NCI-H128 (cell line): ENCODE measurements around the gene KCNS1.
"Not testable (repeated sequence)": the region's sequence is repeated elsewhere in the genome, so short reads cannot be mapped to it uniquely, and the experiment has no call there.

Source experiments
- DNase-seq: peaks from one replicate; lab custom pipeline; 2025; ENCODE audit not compliant: unreplicated experiment; lab: John Stamatoyannopoulos, UW

Gene KCNS1, protein sequence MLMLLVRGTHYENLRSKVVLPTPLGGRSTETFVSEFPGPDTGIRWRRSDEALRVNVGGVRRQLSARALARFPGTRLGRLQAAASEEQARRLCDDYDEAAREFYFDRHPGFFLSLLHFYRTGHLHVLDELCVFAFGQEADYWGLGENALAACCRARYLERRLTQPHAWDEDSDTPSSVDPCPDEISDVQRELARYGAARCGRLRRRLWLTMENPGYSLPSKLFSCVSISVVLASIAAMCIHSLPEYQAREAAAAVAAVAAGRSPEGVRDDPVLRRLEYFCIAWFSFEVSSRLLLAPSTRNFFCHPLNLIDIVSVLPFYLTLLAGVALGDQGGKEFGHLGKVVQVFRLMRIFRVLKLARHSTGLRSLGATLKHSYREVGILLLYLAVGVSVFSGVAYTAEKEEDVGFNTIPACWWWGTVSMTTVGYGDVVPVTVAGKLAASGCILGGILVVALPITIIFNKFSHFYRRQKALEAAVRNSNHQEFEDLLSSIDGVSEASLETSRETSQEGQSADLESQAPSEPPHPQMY

GRCh38 chr20:45100563-45101245 is at the start of gene KCNS1:
Gene KCNS1 (minus strand): TSS chr20:45101127. CDS start chr20:45099236, 1,891 bp downstream.
- DNase-seq = no peak

DNA sequence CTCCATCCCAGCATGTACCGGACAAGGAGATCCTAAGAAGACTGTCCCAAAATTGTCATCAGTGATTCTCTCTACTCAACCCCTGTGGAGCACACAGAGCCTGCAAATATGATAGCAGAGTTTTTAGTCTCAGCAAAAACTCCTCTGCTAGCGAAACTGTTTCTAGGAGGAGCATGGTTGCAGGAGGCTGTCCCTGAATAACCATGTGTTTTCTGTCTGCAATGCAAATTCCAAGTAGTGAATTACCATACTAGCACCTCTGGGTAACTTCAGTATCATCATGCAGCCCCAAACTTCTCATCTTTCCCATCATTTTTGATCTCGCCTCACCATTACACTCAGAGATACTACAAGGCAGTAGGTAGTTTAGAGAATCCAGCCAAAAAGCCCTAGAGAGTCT is 48.1 kb upstream of the KCNS1 start:
- DNase-seq = no peak

DNA sequence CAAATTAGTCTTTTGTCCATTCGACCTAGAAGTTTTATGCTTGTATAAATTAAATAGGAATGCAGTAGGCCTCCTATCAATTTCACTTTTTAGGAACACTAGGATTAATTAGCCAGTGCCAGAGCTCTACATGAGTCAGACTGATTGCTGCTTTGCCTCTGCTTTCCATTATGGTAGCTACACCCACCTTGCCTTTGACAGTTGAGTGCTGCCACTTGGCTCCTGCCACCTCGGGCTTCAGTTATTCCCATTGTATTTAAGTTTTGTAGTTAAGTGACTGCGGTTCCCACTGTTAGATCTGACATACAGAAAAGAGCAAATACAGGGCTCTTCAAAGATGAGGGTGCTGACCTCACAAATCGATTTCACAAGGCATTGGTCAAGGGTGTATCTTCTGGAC is 39.9 kb upstream of the KCNS1 start:
- no peak for DNase-seq

GRCh38 chr20:45139733-45140375 is 38.9 kb upstream of the KCNS1 start:
- not testable (repeated sequence) for DNase-seq

GRCh38 chr20:45138561-45139300 is 37.8 kb upstream of the KCNS1 start:
- no peak for DNase-seq

DNA sequence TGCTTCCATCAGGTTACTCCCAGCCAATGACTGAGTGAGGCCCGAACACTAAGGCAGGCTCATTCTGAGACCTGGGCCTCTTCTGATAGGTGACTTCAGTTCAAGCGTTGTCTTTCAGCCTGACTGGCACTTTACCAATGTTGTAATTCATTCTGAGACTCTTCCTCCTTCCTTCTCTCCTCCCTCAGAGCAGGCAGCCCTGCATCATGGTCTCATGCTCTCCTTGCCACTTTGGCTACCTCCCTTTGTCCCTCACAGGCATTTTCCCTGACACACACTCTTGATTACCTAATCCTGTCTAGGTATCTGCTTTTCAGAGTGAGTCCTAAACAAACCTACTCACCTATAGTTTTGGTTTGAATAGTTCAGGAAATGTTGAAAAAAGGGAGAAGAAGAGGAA is 36.0 kb upstream of the KCNS1 start:
- no peak for DNase-seq

GRCh38 chr20:45128099-45128498 is 27.2 kb upstream of the KCNS1 start:
- no peak for DNase-seq

DNA sequence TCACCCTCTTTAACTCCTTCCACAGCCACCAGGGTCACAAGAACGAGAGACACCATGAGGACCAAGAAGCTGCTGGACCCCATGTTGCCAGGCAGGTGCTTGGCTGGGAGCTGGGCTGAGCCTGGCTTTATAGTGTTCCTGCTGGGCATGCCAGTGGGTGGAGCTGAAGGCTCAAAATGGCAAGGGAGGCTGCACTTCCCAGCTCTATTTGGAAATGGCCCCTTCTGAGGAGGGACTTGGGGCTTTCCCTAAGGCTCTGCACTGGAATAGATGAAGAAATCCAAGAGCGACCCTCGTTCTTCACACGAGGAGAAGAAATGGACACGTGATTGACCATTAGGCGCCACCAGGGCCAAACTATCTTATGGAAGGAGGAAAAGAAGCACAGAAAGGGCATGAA is 23.4 kb upstream of the KCNS1 start, which contains the start of gene WFDC12:
WFDC12 (minus strand) TSS at position 101 of the 400 bp plus-strand sequence; CDS start at position 83, 18 bp downstream.
- DNase-seq = no peak

- no peak for DNase-seq
Observed at GRCh38 chr20:45121388-45121787, 20.5 kb upstream of the KCNS1 start.

DNA sequence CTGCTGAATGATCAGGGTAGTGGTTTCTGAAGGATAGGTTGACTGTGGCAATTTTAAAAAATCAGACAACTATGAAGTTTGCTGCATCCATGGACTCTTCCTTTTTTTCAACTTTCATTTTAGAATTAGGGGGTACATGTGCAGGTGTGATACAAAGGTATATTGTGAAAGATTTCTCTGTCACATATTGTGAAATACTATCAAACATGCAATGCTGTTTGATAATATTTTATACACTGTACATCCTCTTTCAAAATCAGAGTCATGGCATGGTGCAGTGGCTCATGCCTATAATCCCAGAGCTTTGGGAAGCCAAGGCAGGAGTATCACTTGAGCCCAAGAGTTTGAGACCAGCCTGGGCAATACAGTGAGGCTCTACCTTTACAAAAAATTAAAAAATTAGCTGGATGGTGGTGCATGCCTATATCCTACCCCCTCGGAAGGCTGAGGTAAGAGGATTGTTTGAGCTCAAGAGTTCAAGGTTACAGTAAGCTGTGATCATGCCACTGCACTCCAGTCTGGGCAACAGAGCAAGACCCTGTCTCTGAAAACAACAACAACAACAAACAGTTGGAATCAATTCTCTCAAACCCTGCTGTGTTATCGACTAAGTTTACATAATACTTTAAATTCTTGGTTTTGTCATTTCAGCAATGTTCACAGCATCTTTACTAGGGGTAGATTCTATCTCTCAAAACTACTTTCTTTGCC is 18.8 kb upstream of the KCNS1 start:
- no peak for DNase-seq

DNA sequence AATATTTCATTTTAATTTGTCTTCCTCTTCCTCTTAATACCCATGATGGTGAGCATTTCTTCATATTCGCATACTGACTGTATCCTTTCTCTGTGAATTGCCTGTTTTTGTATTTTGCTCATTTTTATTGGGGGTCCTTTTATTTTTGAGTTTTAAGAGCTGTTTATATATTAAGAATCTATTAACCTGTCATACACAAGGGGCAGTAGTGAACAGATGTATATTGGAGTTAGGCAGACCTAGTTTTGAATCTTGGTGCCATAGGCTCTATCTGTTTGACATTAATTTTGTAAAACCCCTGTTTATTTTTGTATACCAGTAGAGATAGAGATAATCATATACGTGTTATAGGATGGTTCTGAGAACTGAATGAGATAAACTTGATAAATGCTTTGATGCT is 17.1 kb upstream of the KCNS1 start:
- DNase-seq = no peak

GRCh38 chr20:45117581-45117980 is 16.7 kb upstream of the KCNS1 start:
- no peak for DNase-seq

- no peak for DNase-seq
Observed at GRCh38 chr20:45115829-45116228, 14.9 kb upstream of the KCNS1 start.

DNA sequence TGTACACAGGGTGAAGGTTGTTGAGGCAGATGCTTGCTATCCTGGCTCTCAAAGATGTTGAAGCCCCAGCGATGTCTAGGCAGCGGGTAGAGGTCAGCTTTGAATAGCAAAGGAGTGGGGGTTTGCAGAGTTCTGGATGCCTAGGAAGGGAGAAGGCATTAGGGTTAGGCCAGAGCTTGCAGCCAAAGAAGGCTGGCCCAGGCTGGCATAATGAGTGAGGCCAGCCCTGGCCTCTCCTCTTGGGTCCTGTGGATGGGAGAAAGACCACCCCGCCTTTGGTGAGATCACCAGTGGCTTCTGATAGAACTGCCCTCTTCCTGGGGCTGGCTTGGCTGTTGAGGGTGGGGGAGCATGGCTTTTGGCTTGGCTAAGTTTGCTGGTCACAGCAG is 14.5 kb upstream of the KCNS1 start:
- no peak for DNase-seq

- DNase-seq = no peak
Observed at GRCh38 chr20:45114465-45115385, 13.8 kb upstream of the KCNS1 start, which contains the start of gene WFDC5. Gene WFDC5 (minus strand): TSS chr20:45115174. CDS start chr20:45115083, 91 bp downstream.

GRCh38 chr20:45113865-45114264 is 12.9 kb upstream of the KCNS1 start:
- no peak for DNase-seq

DNA sequence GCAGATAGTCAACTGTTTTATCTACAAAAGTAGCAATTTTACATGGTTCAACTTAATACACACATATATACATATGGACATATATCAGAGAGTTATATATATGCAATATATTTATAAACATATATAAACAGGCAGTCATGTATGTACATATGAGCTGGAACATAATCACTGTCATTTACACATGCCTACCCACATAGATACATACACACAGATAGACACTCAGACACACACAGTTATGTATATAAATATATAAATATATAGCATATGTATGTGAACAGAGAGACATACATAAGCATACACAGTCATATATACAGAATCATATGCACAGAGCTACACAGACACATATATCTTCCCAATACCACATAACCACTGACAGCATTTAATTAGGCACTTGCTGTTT is 11.8 kb upstream of the KCNS1 start:
- no peak for DNase-seq

DNA sequence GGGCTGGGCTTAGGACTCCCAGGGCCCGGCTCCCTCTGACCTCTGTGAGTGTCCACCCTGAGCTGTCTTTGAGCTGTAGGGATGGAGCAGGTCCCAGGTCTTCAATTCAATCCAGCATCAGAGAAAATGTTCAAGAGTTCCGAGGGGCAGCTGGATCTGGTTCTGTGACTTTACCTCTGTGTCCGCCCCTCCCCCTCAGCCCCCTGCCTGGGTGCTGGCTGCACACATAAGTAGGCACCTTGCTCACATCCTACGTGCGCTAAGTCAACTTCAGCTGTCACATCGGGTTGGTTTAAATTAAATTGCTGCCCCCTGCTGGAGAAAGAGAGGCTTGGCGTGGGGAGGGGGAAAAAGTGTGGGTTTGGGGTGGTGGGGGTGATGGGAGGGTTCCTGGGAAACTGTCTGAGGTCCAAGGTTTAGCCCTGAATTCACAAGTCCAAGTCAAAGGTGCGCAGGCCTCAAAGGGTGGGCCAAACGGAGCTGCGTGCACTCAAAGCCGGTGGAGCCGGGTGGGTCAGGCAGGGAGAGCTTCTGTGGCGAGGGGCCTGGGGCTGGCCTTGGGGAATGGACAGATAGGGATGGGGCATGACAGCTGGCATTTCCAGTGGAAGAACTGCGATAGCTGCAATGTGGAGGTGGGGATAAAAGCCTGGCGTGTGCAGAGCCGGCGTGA is 11.0 kb upstream of the KCNS1 start:
- DNase-seq = no peak

DNA sequence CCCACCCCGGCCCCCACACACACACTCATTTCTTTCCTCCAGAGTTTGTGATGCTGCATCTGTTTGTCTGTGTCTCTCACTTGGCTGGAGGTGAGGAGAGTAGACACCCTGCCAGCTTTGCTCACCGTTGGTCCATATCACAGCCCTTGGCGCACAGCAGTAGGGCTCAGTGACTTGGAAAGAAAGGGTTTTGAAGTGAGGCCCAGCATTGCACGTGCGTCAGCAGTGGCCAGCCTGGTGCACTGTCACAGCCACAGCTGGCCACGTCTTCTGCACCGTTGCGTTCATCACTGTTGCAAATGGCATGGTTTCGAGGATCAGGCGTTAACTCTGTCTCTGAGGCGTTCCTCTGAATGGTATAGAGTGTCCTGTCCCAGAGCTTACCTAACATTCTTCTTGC is 10.4 kb upstream of the KCNS1 start:
- no peak for DNase-seq
